GM12873 (cell line): ENCODE data around the gene MSH5.

Source experiments
- CTCF ChIP-seq: IDR thresholded peaks from 2 replicates; pipeline ENCODE4 v1.5.1; 2012; ENCODE audit warnings: low read depth, mild to moderate bottlenecking, moderate library complexity, low read length, control low read depth; ENCODE audit not compliant: insufficient read depth; ENCODE audit errors: missing control alignments

Gene MSH5

GRCh38 chr6:31811645-31812044, 71.8 kb downstream of the MSH5 start:
- no peak for TF ChIP-seq CTCF
